NCI-H146 treated with DMSO at 0.1 percent for 48 hours (cell line): ENCODE results near the gene DOCK7.
"Not testable (repeated sequence)": the region's sequence is repeated elsewhere in the genome, so short reads cannot be mapped to it uniquely, and the experiment has no call there.

Experiments
- DNase-seq: peaks from one replicate; lab custom pipeline; 2025; ENCODE audit not compliant: unreplicated experiment; lab: John Stamatoyannopoulos, UW

Gene DOCK7

DNA sequence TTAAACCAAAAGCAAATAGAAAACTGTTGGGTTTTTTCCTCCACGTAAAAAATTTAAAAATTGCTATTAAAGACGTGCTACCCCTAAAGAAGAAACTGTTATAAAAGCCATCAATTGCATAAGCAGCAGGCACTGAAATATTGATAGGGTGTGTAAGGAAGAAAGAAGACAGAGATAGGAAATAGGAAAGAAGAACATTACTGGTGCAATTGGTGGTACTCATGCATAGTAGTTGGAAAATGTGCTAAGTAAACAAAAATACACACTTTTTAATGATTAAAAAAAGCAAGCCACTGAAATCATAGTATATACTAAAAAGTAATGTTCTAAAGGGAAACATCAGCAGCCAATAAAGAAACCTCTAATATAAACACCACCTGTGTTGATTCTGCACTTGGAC, 143.6 kb downstream of the DOCK7 start:
- no peak for DNase-seq

DNA sequence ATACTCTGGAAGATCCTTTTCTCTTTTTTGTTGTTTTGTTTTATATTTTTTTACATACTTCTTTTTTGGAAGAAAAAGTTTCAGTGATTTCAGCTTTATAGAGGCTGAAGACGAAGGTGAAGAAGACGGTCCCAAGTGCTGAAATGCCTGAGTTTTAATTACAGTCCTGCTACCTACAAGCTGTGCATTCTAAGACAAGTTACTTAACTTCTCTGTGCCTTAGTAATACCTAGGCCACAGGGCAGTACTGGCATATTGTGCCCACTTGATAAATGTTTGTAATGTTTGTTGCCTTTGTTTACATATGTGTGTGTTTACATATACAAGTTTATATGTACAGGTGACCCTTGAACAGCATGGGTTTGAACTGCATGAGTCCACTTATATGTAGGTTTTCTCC, 147.1 kb downstream of the DOCK7 start:
- DNase-seq = no peak

DNA sequence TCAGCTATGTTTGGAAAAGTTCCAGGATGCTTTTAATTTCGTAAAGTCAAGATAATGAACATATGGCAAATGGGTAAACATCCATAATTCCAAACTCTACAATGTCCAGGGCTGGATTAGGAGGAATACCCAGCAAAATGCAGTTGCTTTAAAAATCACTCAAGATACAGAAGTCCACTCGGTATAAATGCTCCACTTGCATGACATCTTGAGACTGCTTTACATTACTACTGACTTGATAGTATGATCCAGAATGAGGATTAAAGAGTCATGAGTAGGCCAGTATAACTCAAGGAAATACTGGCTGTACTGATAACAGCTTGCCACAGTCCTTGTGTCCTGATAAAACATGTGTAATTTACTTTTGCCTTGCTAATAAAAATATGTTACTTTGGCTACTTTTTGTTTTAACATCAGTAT, 149.1 kb downstream of the DOCK7 start:
- DNase-seq = no peak

DNA sequence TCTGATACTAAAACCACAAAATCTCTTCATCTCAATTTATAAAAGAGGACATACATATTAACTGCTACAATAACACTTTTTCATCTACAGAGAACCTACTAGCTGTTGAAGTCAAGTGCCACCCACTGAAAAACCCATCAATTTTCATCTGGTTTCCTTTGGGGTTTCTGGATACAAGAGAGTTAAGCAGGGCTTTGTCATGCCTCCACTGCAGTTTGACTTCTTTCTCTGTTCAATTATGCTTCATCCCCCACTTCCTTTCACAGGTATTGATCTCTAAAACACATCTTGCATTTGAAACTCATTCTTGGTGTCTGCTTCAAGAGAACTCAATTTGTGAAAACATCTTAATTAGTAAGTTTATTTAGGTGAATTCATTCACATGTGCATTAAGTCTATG, 151.3 kb downstream of the DOCK7 start:
- DNase-seq = no peak

DNA sequence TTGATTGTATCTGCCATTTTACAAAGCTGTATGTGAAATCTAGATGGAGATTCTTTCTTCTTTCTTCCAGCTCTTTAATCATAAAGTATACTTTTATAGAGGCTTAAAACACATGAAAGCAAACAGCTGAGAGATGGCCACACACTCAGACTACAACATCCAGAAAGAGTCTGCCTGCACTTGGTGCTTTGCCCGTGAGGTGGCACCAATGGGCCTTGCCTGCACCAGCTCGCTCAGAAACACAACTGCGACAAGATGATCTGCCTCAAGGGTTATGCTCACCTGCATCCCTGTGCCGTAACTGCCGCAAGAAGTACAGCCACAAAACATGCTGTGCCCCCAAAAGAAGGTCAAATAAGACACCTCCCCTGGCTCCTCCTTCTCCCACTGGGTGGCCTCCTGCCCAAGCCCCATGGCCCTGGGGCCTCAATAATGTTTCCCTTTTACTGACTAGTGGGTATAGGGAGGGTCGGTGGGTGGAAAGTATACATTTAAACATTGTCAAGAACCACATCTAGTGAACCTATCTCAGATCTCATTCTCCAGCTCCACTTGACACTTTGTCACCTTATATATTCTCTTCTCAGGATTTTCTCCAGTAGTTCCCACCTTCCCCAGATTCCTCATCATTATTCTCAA, 157.6 kb downstream of the DOCK7 start:
- DNase-seq = no peak

DNA sequence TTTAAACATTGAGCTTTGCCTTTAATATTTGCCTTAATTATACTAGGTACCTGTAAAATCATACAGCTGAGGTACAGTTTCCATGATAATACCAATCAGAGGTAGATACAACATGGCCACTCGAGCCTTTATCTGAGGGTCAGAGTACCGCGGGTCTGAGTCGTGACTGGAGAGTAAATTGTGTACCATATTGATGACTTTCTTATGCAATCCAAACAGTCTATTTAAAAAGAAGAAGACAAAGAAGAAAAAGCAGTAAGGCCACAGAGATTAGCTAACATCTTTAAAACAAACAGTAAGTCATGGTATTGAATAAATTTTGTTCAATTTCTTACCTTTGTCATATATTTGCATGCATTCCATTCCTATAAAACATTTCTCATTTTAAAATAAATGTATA, 159.0 kb downstream of the DOCK7 start:
- DNase-seq = no peak

DNA sequence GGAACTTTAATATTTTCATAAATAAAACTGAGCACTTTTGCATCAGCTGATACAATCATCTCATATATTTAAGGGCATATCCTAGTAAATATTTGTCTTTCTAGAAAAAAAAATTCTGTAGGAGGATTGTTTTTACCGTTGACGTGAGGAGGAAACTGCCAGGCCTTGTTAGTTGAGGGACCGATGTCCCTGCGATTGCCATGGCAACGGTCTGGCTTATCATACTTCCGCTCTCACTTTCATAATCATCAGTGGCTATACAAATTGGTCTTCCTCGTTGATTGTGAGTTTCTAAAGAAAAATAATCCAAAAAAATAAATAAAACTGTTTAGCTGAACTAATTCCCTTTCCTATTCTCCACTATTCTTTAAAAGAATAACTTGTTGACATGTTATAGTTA, 160.2 kb downstream of the DOCK7 start:
- DNase-seq = no peak

DNA sequence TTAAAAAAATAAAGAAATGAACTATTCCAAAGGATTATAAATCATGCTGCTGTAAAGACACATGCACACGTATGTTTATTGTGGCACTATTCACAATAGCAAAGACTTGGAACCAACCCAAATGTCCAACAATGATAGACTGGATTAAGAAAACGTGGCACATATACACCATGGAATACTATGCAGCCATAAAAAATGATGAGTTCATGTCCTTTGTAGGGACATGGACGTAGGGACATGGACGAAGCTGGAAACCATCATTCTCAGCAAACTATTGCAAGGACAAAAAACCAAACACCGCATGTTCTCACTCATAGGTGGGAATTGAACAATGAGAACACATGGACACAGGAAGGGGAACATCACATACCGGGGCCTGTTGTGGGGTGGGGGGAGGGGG, 160.8 kb downstream of the DOCK7 start:
- not testable (repeated sequence) for DNase-seq

DNA sequence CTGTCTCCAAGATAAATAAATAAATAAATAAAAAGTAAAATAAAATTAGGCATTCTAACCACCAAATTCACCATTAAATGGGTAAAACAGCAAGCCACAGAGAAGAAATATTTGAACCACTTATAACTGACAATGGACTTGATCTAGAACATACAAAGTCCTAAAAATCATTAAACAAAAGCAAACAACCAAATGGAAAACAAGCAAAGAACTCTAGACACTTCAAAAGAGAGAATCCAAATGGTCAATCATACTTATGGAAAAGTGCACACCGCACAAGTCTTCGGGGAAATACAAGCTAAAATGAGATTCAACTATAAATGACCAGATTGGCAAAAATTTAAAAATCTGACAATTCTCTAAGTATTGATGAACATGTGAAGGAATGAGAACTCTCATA, 164.3 kb downstream of the DOCK7 start:
- DNase-seq = no peak

DNA sequence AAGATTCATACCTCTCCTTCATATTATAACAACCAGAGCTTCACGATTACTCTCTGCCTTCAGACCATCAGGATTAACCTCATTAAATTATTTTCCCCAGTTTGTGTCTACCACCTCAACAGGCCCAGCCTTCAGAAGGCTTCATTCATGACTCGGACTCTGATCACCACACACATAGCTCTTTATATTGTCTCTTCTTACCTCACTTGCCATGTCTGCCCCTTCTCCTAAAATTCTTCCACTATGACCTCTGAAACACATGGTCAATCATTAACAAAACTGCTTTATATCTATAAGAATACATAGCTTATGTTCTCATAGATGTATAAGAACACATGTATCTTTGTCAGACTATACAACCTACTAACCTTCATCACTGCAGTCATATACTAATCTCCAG, 171.6 kb downstream of the DOCK7 start:
- no peak for DNase-seq

DNA sequence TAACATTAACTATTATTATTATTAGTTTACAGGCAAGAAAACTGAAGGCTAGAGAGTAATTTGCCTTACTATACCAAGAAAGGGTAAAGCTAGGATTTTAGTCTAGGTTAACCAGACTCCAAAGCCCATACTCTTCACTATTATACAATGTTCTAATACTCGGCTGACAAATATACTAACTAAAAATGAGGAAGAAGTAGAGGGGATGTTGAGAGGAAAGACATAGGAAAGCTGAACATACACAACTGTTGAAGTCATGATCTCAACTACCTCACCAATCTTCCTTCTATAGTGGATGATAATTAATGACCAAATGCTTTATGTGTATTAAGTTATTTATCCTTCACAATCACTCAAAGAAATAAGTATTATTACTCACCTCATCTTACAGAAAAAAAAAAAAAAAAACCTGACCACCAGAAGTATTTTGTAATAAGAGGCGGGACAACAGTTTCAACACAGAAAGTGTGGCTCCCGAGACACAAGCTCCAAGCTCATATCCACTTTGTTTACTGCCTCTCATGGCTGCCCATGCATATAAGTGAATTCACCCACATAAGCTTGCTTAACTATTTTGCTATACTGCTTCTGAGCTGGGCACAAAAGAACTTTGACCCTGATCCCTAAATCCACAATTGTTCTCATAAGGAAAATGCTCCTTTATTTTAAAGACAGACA, 173.3 kb downstream of the DOCK7 start:
- DNase-seq = no peak

DNA sequence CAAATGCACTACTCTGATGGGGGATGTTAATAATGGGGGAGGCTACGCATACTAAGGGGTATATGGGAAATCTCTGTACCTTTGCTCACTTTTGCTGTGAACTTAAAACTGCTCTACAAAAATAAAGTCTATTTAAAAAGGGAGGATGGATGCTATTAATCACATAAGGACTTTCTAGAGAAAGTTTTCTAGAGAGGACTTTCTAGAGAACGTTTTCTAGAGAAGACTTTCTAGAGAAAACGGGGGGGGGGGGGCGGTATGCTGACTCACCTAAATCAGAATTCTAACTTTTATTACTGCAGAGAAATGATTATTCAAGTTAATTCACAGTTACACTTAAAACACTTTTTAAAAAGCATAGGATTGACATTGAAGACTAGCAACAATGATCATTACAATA, 175.2 kb downstream of the DOCK7 start:
- no peak for DNase-seq

DNA sequence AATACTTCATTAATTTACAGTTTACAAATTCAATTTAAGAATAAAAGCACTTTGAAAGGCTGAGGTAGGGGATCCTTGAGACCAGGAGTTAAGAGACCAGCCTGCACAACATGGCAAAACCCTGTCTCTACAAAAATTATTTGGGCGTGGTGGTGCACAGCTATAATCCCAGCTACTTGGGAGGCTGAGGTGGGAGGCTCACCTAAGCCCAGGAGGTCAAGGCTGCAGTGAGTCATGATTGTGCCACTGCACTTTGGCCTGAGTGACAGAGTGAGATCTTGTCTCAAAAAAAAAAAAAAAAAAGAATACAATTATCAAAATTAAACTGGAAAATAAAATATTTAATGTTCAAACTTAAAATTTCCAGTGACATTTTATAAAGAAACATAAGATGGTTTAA, 179.2 kb downstream of the DOCK7 start:
- no peak for DNase-seq

DNA sequence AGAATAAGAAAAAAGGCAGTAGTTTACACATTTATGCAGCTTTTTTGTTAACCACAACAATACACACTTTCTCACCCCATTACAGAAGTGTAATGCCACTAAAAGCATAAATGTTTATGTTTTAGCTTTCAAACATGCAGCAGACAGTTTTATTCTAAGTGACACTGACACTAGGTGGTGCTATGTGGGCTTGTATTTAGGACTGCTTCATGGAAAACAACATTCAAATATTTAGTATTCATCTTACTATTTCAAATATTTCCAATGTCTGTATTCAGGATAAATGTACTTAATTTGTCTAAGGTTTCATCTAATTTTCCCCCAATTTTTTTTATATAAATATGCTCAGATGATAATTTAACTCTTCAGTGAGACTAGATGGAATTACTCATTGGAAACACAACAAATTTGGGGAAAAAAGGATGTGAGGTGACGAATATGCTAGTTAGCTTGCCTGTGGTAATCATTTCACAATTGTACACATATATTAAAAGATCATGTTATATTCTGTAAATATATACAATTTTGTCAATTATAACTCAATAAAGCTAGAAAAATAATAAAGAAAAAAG, 179.9 kb downstream of the DOCK7 start:
- peak; percentile 7 for DNase-seq

DNA sequence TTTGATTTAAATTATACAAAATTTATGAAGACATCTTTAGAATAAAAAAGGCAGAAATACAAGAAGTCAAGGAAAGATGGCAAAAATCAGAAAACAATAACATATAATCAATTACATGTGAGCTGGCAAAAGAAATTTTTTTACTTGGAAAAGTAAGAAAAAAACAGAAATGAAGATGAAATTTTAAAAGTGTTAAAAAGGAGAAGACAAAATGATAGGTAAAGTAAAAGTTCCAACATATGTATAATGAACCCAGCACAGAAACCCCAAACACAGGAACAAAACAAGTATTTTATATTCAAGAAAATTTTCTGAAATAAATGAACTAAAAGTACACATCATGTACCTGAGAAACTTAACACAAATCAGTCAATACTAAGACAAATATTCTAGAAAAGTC, 188.0 kb downstream of the DOCK7 start:
- no peak for DNase-seq

DNA sequence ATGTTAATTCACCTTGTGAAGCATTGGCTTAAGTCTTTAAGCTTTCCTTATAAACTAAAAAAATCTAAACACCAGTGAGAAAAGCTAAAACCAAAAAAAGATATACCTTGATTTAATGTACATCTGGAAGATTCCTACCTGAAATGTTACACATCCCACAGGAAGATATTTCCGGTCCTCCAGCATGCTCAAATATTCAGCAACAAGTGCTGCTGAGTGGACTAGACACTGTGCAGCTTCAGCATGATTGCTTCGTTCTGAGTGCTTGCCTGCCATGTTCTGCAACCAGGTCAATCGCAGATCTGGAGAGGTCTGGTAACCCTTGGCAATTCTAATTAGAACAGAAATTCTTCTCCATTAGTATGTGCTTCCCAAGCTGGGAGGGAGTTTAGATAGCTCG, 194.0 kb downstream of the DOCK7 start:
- no peak for DNase-seq

DNA sequence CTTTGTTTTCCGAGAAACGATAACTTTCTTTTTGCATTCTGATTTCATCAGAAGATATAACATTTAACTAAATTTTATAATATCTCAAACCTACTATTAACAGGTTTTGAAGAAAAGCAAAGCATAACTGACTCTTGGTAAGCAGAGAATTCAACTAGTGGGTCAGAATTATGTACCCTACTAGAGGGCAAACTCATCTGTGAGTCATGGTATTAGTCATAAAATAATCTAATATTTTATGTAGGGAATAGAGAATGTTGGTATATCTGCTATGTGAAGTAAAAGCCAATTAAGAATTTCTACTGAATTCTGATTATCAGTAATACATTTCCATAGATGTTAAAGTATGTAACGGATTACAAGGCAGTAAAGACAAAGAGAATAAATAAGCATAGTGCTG, 194.5 kb downstream of the DOCK7 start:
- no peak for DNase-seq

DNA sequence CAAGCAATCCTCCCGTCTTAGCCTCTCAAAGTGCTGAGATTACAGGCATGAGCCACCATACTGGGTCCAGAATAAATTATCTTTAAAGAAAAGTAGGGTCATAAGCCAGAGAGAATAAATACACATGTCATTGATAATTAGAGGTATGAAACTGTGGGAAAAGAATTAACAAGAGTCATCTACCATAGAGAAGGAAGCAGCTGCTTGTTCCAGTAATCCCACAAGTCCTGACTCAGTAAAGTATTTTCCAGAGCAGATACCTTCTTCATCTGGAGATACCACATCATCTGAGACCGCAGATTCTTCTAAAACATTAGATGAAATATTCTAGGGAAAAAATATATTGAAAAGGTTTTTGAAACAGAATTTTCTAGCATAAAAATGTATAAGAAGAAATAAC, 195.7 kb downstream of the DOCK7 start:
- no peak for DNase-seq

DNA sequence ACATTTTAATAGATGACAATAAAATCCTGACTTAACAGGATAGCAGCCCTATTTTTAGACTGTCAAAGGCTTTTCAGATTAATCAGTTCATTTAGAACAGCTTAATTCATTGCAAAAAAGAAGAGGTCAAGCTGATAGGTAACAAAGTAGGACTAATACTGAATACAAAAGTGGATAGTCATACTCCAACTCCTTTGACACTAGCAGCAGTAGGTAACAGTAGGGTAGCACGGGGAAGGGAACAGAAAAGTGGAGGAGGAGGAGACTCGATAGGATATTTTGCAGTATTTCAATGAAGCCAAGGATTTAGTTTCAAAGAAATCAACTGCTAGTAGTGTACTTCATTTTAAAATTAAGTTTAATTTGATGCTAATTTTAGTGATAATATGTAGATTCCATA, 200.2 kb downstream of the DOCK7 start:
- DNase-seq = no peak

DNA sequence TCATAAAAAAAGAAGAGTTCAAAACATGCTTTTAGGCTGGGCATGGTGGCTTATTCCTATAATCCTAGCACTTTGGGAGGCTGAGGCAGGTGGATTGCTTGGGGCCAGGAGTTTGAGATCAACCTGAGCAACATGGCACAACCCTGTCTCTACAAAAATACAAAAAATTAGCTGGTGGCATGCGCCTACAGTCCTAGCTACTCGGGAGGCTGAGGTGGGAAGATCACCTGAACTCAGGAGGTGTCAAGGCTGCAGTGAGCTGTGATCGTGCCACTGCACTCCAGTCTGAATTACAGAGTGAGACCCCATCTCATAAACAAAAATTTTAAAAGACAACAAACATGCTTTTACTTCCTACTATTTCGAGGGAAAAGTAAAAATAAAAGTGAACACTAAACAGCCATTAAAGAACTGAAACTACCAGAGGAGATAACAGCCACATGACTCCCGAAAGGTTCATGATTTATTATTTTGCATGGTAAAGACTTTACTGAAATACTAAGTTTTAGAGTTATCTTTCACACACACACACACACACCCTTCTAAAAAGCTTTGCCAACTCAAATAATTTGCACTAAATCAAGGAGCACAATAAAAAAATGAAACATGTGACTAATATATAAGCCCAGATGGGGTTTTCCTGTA, 203.2 kb downstream of the DOCK7 start:
- no peak for DNase-seq

DNA sequence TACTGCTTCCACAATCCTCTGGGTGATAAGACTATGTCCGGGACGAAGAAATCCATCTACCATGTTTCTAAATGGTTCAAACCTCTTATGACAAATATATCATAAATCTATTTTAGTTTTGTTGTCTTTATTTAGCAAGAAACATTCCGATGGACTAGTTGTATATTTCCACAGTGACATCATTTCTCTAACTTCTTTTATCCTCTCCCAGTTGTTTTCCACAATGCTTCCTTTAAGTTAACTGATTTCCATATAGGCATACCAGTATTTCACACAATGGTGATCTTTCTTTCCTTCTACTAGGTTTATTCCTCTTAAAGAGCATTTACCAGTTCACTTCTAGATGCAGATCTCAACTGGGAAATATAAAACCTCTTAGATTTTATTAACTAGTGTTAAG, 206.5 kb downstream of the DOCK7 start:
- DNase-seq = no peak

DNA sequence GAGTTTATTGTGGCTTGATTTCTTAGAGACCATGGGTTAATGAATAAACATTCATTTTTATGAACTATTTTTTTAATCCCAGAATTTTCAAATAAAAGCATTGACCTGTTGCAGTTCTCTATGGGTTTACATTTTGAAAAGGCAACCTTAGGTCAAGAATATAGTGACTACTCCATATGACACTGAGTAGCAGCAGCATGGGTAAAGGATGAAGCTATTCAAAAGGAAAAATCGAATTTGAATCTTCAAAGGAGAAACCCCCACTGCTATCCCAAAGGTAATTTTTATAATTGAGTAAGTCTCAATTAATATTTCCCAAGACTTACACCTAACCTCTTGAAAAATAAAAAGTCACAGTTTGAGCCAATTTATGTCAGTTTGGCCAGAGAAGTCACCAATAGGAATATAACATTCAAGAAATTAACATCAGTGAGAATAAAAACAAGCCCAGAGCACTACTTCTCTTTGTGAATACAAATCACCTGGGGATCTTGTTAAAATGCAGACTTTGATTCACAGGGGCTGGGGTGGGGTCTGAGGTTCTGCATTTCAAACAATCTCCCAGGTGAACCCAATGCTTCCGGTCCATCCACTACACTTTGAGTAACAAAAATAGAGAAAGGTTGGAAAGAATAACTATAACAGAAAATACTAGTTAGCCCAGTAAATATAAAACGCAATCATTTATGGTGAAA, 211.5 kb downstream of the DOCK7 start:
- no peak for DNase-seq
